HG03520 (cell line): Measurements from ENCODE around the gene EIF4G3.
"Not testable (repeated sequence)": the region's sequence is repeated elsewhere in the genome, so short reads cannot be mapped to it uniquely, and the experiment has no call there.

Source experiments
- ATAC-seq: cut with Tn5 transposase; IDR thresholded peaks from one replicate; pipeline ENCODE4 v1.9.1; 2021; ENCODE audit warnings: mild to moderate bottlenecking, moderate library complexity; ENCODE audit not compliant: unreplicated experiment

Gene EIF4G3

GRCh38 chr1:21185221-21185731 is 8.6 kb upstream of the EIF4G3 start:
- ATAC-seq, result no peak

GRCh38 chr1:21184276-21184675 is 7.6 kb upstream of the EIF4G3 start:
- no peak for ATAC-seq

GRCh38 chr1:21182181-21182731 is 5.6 kb upstream of the EIF4G3 start:
- ATAC-seq, result no peak

GRCh38 chr1:21178271-21178670 is 1.6 kb upstream of the EIF4G3 start:
- ATAC-seq, result not testable (repeated sequence)

GRCh38 chr1:21175670-21176581 is 771 bp downstream of the EIF4G3 start:
- peak; percentile 3 for ATAC-seq

GRCh38 chr1:21175324-21175669 is 1.4 kb downstream of the EIF4G3 start:
- no peak for ATAC-seq

- no peak for ATAC-seq
These were observed 1.9 kb downstream of the EIF4G3 start for GRCh38 chr1:21174654-21175323.

GRCh38 chr1:21174230-21174629 is 2.5 kb downstream of the EIF4G3 start:
- no peak for ATAC-seq

- not testable (repeated sequence) for ATAC-seq
These were observed 3.6 kb downstream of the EIF4G3 start for GRCh38 chr1:21173096-21173495.

- ATAC-seq, result not testable (repeated sequence)
These were observed 5.9 kb downstream of the EIF4G3 start for GRCh38 chr1:21170837-21171236.

- no peak for ATAC-seq
These were observed 8.3 kb downstream of the EIF4G3 start for GRCh38 chr1:21168444-21168843.

GRCh38 chr1:21165646-21166045 is 11.1 kb downstream of the EIF4G3 start:
- ATAC-seq, result no peak

- no peak for ATAC-seq
These were observed 11.6 kb downstream of the EIF4G3 start for GRCh38 chr1:21165076-21165475.

- no peak for ATAC-seq
These were observed 12.4 kb downstream of the EIF4G3 start for GRCh38 chr1:21164266-21164665.

- no peak for ATAC-seq
These were observed 13.8 kb downstream of the EIF4G3 start for GRCh38 chr1:21162740-21163464.

GRCh38 chr1:21161842-21162241 is 14.9 kb downstream of the EIF4G3 start:
- no peak for ATAC-seq

GRCh38 chr1:21160263-21160796 is 16.4 kb downstream of the EIF4G3 start:
- ATAC-seq, result no peak

GRCh38 chr1:21157868-21158267 is 18.8 kb downstream of the EIF4G3 start:
- ATAC-seq, result no peak

- ATAC-seq, result no peak
These were observed 19.6 kb downstream of the EIF4G3 start for GRCh38 chr1:21157054-21157453.

GRCh38 chr1:21156019-21156418 is 20.7 kb downstream of the EIF4G3 start:
- ATAC-seq, result no peak

GRCh38 chr1:21154717-21155116 is 22.0 kb downstream of the EIF4G3 start:
- no peak for ATAC-seq
